ENCODE results near the gene ARMC8.

ARMC8 gene

DNA sequence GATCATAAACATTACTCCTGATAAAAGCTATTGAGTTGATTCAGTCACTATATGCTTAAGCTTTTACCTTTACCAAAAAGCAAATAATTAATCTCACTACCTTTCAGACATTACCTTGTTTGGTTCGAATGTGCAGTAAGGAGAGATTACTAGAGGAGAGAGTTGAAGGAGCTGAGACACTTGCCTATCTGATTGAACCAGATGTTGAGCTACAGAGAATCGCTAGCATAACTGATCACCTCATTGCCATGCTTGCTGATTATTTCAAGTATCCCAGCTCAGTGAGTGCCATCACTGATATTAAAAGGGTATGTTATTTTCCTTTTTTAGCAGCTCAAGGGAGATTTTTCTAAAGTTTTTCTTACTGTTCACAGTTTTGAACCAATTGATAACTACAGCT is 54.6 kb downstream of the ARMC8 start:
- in situ Hi-C loops (cut with MboI; ENCODE audit: low sequenced_read_pairs) = no loop called here

DNA sequence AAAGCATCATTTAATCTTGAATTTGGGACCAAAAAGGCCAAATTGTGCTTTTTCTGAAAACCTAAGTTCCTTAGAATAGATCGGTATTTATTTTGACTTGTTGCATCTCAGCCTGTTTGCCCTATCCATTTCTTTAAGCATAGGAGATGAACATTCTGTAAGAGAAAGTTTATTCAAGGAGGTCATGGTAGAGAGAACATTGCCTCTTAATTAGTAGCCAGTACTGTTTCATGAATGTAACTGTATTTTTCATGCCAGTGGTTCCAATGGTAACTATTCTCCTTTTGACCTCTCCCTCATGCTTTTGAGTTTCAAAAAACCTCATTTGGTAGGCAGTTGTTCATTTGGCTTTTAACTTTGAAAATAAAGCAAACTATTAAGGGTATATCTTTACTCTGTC is 55.4 kb downstream of the ARMC8 start:
- in situ Hi-C loops (cut with MboI; ENCODE audit: low sequenced_read_pairs) = no loop called here

DNA sequence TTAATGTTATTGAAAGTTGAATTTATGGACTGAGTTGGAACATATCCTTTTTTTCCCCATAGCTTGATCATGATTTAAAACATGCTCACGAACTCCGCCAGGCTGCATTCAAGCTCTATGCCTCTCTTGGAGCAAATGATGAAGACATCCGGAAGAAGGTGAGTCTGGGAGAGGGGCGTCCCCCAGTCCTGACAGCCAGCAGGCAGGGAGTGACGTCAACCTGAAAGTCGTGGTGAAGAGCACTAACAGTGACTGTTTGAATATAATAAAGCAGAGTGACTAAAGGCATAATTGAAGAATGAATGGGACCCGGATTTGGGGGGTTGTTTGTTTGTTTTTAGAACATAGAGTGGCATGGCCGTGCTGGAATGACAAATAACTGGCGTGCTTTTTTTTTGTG is 57.9 kb downstream of the ARMC8 start:
- in situ Hi-C loops (cut with MboI; ENCODE audit: low sequenced_read_pairs) = no loop called here

DNA sequence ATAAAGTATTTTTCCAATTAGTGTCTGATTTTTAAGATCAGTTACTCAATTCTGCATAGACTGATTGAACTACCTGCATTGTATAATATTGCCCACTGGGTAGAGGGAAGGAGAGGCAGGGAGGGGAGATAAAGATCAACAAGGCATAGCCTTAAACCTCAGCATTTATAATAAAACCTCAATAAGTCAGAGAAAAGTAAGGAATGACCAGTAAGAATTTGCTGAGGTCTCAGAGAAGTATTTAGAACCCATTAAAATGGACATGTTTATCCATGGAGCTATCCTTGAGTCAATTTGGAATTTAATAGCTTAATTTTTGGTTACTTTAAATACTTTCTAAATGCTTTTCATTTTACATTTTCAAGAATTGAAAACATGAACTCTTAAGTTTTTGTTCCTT is 62.5 kb downstream of the ARMC8 start:
- in situ Hi-C loops (cut with MboI; ENCODE audit: low sequenced_read_pairs) = no loop called here

DNA sequence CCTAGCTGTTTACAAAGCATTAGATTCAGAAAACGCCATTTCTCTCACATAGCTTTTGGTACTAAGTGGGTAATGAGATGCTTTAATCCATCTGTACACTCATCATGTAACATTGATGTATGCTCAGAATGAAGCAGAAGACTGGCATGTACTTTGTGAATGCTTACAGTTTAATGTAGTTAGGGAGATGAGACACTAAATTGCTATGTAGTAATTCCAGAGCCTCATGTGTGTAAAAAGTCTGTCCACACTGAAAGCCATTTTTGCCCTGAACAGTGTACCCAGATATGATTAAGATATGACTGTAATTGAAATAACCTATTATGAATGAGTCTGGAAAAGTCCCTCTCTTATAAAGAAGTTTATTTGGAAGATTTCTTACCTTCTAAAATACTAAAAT is 66.5 kb downstream of the ARMC8 start:
- in situ Hi-C loops (cut with MboI; ENCODE audit: low sequenced_read_pairs) = no loop called here

DNA sequence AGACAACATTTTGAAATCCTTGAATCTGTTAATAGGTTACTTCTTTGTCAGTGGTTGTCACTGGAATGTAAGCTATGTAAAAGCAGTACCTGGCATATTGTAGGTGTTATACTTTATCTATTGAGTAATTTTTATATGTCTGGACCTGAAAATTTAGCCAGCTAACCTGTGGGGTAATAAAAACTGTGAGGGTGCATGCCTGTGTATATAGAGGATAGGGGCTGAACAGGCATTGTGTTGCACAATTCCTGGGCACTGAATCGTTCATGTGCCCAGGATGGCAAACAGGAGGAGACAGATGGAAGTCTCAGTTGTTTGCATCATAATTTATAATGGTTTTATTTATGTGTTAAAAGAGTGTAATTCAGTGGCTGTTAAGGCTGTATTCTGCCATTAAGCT is 67.1 kb downstream of the ARMC8 start:
- in situ Hi-C loops (cut with MboI; ENCODE audit: low sequenced_read_pairs) = no loop called here

DNA sequence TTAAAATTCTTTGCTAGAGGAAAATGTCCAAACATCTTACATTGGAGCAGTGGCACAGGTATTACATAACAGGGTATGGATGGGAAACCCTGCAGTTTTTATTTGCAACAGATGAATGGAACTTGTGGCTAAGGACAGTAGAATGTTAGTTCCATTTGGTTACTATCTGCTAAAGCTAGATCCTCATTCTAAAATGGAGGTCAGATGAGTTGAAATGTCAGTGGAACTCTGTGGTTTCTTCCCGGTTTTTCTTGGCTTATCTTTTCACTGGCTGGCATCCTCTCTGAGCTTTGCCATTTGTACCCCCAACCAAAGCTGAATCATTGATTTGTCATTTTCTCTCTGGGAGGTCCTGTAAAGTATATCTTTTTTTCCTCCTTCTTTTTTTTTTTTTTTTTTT is 68.9 kb downstream of the ARMC8 start:
- in situ Hi-C loops (cut with MboI; ENCODE audit: low sequenced_read_pairs) = no loop called here

DNA sequence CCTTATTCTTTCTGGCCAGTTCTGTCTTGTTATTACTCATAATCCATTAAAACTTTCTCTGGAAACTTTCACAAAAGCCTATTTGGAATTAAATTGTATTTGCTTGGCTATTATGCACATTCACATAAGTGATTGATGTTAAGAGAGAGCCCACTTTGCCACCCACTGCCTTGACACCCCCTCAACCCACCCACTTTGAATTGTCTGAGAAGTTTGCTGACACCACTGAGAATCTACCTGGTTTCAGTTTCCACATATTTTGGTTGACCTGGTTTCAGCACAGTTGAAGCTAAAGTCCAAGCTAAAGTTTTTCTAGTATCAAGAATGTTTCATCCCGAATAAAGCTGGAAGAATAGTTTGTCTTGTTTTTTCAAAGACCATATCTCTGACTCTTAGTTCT is 70.9 kb downstream of the ARMC8 start:
- in situ Hi-C loops (cut with MboI; ENCODE audit: low sequenced_read_pairs) = no loop called here

DNA sequence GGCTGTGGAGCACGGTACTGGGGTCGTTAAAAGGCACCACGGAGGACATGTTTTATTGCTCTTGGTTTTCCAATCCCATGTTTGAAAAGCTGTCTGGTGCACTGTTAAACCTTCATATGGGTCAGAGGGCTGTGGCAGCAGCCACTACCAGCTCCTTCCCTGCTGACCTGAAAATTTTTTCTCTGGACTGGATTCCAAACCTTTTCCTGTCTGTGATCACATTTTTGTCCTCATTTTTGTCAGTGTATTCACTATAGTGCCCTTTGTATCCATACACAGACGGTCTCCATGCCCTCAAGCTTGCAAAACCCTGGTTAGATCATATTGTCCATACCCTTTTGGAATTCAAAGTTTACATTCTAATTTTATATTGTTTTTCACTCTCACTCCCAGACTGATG is 72.0 kb downstream of the ARMC8 start:
- in situ Hi-C loops (cut with MboI; ENCODE audit: low sequenced_read_pairs) = no loop called here

DNA sequence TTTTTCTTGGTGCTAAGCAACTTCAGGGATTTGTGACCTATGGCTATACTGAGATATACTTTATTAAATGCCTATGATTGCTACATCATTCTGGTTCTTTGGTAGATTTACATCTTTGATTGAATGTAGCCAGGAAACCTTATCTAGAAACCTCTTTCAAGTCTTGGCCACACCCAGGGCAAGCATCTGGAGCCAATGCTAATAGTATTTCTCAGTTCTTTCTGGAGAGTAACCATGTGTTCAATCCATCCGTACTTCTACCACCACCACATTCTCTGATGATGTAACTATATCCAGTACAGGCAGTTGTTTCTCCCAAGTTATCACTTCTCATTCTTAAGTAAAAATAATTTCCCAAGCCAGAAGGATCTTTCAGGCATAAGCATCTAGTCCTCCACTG is 73.5 kb downstream of the ARMC8 start:
- in situ Hi-C loops (cut with MboI; ENCODE audit: low sequenced_read_pairs) = no loop called here

DNA sequence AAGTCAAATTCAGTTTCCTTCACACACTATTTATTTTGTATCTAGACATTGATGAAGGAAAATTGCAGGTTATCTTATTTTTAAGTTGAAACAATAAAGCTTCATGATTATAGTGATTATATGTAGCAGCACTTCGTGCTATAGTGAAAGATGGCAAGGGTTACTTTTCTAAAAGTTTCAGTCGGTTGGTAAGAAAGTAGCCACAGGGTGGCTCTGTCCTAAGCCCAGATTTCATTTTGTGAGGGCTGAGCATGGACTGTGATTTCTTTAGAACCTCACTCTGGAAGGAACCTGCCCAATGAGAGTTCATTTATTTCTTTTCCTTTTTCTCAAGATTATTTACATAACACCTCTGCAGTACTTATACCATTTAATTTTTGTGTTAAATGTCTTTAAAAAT is 76.0 kb downstream of the ARMC8 start:
- in situ Hi-C loops (cut with MboI; ENCODE audit: low sequenced_read_pairs) = no loop called here

DNA sequence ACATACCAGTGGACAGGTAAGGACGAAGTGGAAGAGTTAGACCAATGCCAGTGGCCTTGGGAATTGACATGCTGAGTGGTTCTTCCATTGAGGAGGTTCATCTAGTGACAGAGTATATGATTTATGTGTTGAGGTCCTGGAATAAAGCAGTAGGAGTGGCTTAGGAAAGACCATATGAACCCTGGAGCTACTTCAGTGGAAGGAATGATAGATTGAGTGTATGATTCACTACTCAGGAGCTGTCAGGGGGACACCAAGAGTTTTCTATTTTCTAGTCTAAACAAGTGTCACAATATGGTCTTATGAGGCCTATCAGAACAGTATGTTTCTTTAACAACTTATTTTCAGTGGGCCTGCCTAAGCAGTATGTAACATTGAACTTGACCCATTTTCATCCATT is 78.6 kb downstream of the ARMC8 start:
- in situ Hi-C loops (cut with MboI; ENCODE audit: low sequenced_read_pairs) = no loop called here

DNA sequence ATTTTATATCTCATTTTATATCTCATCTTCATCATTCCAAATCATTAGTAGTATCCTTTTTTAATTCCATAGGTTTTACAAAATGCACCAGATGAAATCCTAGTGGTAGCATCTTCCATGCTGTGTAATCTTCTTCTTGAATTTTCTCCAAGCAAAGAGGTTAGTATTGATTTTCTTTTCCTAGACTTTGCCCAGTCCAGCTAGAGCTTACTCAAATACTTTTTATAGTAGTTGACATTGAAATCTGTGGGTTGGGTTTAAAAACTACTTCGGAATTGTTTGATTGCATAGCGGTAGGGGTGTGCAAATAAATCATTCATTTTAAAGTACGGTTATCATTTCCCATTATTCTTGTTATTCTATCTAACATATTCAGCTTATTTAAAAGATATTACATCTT is 80.0 kb downstream of the ARMC8 start:
- in situ Hi-C loops (cut with MboI; ENCODE audit: low sequenced_read_pairs) = no loop called here

DNA sequence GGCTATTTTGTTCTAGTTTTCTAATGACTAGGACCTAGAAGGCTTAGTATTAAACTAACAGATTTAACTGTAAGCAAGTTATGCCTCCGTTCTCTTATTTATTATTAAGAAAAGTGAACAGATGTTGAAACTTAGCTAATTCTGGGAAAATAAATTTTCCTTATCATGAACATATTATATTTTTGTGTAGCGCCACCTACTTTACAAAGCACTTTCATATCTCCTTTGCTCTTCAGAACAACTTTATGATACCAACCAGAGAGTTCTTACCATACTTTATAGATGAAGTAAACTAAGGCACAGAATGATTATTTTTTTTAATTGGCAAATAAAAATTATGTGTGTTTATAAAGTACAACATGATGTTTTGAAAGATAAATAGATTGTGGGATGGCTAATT is 83.1 kb downstream of the ARMC8 start:
- in situ Hi-C loops (cut with MboI; ENCODE audit: low sequenced_read_pairs) = no loop called here

DNA sequence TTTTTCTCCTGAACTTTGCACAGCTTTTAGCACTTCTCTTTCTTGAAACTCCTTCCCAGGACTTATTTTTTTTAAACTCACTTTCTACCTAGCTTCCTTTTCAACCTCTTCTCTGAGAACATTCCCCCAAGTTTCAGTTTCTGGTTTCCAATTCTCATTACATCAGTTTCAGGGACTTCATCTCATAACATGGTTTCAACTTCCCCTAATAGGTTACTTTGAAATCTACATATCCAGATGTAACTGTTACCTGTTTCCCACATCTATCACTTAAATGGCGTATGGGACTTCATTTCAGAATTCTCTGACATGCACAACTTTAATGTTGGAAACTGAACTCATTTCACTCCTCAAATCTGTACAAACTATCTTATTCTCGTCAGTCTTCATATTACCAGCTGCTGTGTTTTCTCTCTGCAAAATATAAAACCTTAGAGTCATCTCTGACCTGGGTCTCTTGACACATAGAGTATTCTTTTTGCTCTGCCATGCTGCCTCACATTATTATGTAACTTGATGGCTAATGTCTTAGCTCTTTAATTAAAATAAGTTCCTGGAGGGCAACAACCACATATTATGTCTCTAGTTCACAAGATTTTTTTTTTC is 84.2 kb downstream of the ARMC8 start:
- in situ Hi-C loops (cut with MboI; ENCODE audit: low sequenced_read_pairs) = no loop called here

DNA sequence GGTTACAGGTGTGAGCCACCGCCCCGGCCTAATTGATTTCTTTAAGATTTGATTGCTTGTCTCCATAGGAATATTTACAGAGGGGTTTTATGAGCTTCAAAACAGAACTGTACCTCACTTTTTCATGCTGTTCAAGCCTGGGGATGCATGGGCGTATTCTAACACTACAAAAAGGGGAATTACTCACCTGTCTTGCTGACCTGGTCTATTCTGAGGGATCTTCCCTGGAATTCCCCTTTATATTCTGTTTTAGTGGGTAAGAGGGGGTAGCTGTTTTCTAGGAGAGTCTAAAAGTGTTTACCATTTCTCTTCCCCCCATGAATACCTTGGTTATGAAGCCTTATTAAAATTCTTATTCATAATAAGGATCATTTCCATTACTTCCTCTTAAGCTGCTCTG is 94.5 kb downstream of the ARMC8 start:
- in situ Hi-C loops (cut with MboI; ENCODE audit: low sequenced_read_pairs) = no loop called here

DNA sequence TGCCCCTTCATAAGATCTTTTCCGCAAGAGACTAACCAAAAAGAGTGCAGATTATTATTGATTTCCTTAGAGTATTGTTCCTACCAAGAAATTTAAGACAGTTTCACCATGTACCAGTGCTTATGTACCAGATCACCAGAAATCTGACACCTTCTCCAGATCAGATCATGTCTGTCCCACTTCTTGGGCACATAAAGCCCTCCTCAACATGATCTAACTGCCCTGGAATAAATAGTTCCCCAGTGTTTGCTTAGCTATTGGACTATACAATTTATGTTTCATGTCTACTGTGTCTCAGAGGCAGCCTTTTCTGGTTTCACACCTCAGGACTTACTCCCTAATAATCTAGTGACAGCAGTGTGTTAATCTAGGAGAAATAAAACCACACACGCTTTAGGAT is 95.7 kb downstream of the ARMC8 start:
- in situ Hi-C loops (cut with MboI; ENCODE audit: low sequenced_read_pairs) = no loop called here

DNA sequence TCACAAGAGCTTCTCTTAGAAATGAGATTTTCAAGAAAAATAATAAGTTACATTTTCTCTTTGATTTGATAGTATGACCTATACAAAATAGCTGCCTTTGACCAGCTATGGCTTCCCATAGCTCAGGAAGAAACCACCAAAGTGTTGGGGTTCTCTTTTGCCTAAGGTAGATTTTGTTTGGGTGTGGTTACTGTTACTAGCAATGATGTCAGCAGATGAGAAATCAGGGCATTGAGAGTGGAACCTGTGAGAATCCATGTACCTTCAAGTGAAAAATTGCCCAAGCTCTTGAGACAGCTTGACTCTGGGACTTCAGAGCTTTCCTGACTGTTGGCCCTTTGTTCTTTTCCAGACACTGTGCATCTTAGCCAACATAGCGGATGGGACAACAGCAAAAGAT is 97.0 kb downstream of the ARMC8 start:
- in situ Hi-C loops (cut with MboI; ENCODE audit: low sequenced_read_pairs) = no loop called here

DNA sequence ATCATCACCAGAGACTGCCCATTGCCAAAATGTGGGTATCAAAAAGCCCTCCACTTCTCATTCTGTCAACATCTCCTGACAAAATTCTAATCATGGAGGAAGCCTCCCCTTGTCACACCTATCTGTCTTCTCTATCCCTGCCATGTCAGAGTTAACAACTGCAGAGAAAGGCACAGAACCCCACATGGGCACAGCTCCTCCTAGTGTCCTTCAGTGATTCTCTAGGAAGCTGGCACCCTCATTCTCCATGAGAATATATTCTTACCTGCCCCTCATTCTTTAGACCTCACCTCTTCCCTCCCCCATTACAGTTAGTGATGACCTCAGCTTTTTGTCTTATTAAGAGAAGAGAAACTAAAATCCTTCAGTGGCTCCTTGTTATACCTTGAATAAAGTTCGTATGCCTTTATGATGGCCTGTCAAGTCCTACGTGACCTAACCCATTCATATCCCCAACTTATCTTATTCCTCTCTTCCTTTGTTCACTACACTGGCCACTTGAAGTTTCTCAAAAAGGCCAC is 97.9 kb downstream of the ARMC8 start:
- in situ Hi-C loops (cut with MboI; ENCODE audit: low sequenced_read_pairs) = no loop called here

DNA sequence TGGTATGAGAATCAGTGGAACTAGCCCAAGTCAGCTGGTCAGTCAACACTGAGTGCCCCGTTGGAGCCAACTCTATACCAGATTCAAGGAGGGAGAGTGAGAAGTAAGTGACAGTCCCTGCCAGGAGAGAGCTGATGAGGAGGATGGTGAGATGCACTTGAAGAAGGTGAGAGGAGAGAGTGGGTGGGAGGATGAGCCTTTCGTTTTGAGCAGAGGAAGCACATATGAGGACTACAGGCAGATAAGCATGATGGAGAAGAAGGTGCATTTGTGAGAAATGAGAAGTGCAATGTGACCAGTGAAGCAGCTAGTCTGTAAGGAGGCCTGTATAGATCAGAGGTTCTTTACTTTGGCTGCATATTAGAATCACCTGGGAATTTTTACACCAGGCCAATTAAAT is 102.2 kb downstream of the ARMC8 start:
- in situ Hi-C loops (cut with MboI; ENCODE audit: low sequenced_read_pairs) = no loop called here

DNA sequence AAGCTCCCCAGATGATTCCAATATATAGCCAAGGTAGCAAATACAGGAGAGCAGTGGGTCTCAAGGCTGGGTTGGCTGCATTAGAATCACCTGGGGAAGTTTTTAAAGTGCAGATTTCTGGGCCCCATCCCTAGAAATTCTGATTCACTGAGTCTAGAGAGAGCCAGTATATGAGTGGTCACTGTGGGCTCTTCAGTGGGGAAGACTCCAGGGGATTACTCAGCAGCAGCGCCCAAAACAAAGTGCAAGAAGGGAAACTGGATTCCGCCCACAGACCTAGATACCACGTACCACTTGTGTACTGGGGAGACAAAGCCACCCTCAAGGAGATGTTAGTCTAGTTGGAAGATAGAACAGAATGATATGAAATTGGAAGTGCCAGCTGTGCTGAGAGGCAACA is 102.6 kb downstream of the ARMC8 start:
- in situ Hi-C loops (cut with MboI; ENCODE audit: low sequenced_read_pairs) = no loop called here

DNA sequence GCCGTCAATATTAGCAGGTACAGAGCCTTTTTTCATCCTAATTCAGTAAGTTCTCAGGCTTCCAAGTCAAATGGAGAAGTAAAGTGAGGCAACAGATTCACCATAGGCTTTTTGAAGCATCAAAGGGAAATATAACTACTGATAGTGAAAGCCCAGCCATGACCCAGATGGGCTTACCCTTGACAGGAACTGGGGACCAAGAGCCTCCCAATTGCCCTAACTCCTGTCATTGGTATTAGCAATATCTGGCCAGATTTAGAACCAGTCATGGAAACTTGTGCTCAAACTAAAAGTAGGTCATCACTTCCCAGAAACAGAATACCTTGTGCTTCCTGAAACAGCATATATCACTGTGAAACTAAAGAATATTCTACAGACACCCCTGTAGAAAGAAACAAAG is 109.5 kb downstream of the ARMC8 start:
- in situ Hi-C loops (cut with MboI; ENCODE audit: low sequenced_read_pairs) = no loop called here

DNA sequence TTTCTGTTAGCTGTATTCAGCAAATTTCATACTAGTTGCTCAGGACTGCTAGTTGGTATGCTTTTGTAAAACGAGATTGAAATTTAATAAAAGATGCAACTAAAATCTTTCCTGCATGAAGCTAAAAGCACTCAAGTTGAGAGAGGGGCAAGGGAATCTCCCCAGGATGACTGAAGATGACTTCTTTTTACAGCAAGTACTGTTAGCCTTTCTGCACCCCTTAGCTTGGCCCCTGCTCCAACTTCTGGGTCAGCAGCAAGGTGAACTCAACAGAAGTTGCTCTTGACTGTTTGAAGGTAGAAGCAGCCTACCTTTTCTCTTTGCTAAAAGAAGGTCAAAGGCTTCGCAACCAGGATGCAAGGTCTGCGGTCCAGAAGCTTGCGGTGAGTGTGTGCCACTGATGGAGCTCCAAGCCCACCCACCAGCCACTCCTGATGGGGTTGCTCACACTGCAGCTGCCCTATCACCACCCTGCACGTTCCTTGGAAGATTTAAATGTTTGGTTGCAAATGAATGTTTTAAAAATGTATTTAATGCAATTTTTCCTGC is 110.0 kb downstream of the ARMC8 start:
- in situ Hi-C loops (cut with MboI; ENCODE audit: low sequenced_read_pairs) = no loop called here

All from hTERT RPE-1 (cell line).